Osteocyte (in vitro differentiated cells): Measurements from ENCODE around the gene BAHCC1. TPM values are rescaled to one million over a fixed set of nuclear protein-coding genes. Genes with fewer than 3 reads are reported as not detected.

Experiments
- DNase-seq: peaks from one replicate; pipeline ENCODE4 v3.0.0; 2021; ENCODE audit warnings: mixed read lengths; ENCODE audit not compliant: unreplicated experiment; ENCODE audit errors: extremely low spot score
- H3K27ac Mint-ChIP-seq: one replicate; pipeline ENCODE4 v1.8.0; 2021; ENCODE audit warnings: mild to moderate bottlenecking, mixed read lengths; ENCODE audit not compliant: unreplicated experiment
- H3K27me3 Mint-ChIP-seq: one replicate; pipeline ENCODE4 v1.8.0; 2021; ENCODE audit warnings: mixed read lengths; ENCODE audit not compliant: unreplicated experiment
- H3K36me3 Mint-ChIP-seq: one replicate; pipeline ENCODE4 v1.8.0; 2021; ENCODE audit warnings: mixed read lengths; ENCODE audit not compliant: unreplicated experiment
- H3K4me1 Mint-ChIP-seq: one replicate; pipeline ENCODE4 v1.8.0; 2021; ENCODE audit warnings: mixed read lengths; ENCODE audit not compliant: unreplicated experiment
- H3K4me3 Mint-ChIP-seq: one replicate; pipeline ENCODE4 v1.8.0; 2021; ENCODE audit warnings: mild to moderate bottlenecking, moderate library complexity, mixed read lengths; ENCODE audit not compliant: unreplicated experiment
- H3K9me3 Mint-ChIP-seq: one replicate; pipeline ENCODE4 v1.8.0; 2021; ENCODE audit warnings: mixed read lengths; ENCODE audit not compliant: unreplicated experiment
- CTCF ChIP-seq: fragments of 200-600 bp; sonication (generic); IDR thresholded peaks from 2 replicates; pipeline ENCODE4 v1.5.0; 2021; ENCODE audit warnings: antibody characterized with exemption, mild to moderate bottlenecking, moderate library complexity
- total RNA-seq: library from RNA; stranded (reverse); gene quantifications from 2 replicates; pipeline ENCODE4 v1.2.1, GENCODE V29; 2021

The BAHCC1 gene
- total RNA-seq, 1 donor from 2014 or later, result 55.7 TPM

DNA sequence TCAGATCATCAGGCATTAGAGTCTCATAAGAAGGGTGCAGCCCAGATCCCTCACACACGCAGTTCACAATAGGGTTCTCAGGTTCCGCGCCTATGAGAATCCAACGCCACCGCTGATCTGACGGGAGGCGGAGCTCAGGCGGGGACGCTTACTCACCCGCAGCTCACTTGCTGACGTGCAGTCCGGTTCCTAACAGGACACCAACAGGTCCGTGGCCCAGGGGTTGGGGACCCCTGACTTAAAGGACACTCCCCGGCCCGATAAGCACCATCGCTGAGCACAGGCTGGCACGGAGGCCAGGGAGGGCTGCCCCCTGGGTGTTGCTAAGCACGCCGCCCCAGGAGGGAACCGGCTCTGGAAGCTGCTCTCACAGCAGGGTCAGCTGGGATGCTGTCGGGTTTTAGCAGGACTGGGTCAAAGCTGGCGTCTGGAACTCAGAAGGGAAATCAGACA is 30.1 kb upstream of the BAHCC1 start:
- Mint-ChIP-seq H3K27ac (no peak overlapping the region), H3K4me1 (peaks cover 7% of the 10 kb centered on the region), H3K9me3 (no peaks in the 10 kb centered on the region), H3K36me3 (no peaks in the 10 kb centered on the region), H3K27me3 (peaks cover 2% of the 10 kb centered on the region), H3K4me3 (no peak overlapping the region)
- TF ChIP-seq CTCF, result no peak
- DNase-seq, result no peak

DNA sequence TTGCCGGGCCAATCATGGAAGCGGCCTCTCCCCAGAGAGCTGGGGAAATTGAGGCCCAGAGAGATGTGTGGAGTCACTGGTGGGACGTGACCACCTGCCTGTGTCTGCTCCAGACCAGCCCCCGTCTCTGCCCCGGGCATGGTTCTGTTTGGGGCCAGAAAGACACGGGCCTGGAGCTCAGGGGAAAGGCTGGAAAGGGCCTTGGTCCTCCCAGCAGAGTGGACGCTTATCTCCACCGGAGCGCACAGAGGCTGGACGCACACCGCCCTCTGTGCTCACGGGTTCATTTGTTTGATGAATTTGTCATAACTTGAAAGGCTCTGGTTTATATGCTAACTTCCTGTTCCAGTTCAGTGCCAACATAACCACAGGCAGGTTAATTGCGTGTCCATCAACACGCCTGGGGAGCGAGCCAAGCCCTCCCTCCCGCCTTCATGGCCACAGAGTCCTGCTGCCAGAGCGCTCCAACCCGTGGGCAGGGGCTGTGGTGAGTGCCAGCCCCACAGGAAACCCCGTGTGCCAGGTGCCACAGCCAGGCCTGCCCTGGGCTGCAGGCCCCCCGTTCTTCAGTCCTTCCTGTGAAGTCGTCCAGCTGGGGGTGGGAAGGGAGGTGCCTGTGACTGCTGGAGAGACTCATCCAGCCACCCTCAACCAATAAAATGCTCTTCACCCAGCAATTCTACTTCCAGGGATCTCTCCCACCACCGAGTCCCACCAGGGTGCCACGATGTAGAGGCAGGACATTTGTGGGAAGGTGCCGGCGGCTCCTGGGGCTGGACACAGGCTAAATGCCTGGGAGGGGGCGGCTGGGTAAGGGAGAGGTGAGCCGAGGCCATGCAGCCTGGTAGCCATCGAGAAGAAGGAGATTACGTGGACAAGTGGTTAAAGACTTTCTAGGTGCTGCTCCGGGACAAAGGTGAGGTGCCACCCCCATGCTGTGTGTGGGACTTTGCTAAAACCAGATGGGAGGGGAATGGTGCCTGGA is 29.4 kb upstream of the BAHCC1 start:
- Mint-ChIP-seq H3K9me3 (no peaks in the 10 kb centered on the region), H3K4me3 (no peak overlapping the region), H3K4me1 (peaks cover 1% of the 10 kb centered on the region), H3K36me3 (no peaks in the 10 kb centered on the region), H3K27ac (no peak overlapping the region), H3K27me3 (peaks cover 2% of the 10 kb centered on the region)
- TF ChIP-seq CTCF, result no peak
- DNase-seq, result no peak

- no peak for DNase-seq
- TF ChIP-seq CTCF, result no peak
- Mint-ChIP-seq H3K27ac (no peak overlapping the region), H3K9me3 (no peaks in the 10 kb centered on the region), H3K4me1 (peaks cover 1% of the 10 kb centered on the region), H3K4me3 (no peak overlapping the region), H3K27me3 (peaks cover 2% of the 10 kb centered on the region), H3K36me3 (no peaks in the 10 kb centered on the region)
Observed at GRCh38 chr17:81366648-81367047, 28.6 kb upstream of the BAHCC1 start.

GRCh38 chr17:81367171-81367570 is 28.1 kb upstream of the BAHCC1 start:
- TF ChIP-seq CTCF, result no peak
- Mint-ChIP-seq H3K4me1 (peaks cover 1% of the 10 kb centered on the region), H3K4me3 (no peak overlapping the region), H3K36me3 (no peaks in the 10 kb centered on the region), H3K27me3 (peaks cover 2% of the 10 kb centered on the region), H3K9me3 (no peaks in the 10 kb centered on the region), H3K27ac (no peak overlapping the region)
- DNase-seq, result no peak
